PFSK-1 (cell line): ENCODE measurements around the gene GSG1L.

ENCODE experiments used
- FOXP2 ChIP-seq: optimal IDR thresholded peaks from 2 replicates; pipeline ENCODE3; 2011; ENCODE audit warnings: borderline replicate concordance, control low read depth, inconsistent platforms; ENCODE audit not compliant: insufficient read depth; ENCODE audit errors: extremely low read length, extremely low read depth
- POLR2AphosphoS5 ChIP-seq: IDR thresholded peaks from 2 replicates; pipeline ENCODE4 v1.6.1; 2012; ENCODE audit warnings: low read depth, mild to moderate bottlenecking, control low read depth, low read length, moderate library complexity
- SIN3A ChIP-seq: IDR thresholded peaks from 2 replicates; pipeline ENCODE4 v1.6.1; 2012; ENCODE audit warnings: mild to moderate bottlenecking, low read length, moderate library complexity, borderline replicate concordance; ENCODE audit not compliant: insufficient read depth
- TAF1 ChIP-seq: IDR thresholded peaks from 2 replicates; pipeline ENCODE4 v1.6.1; 2012; ENCODE audit warnings: low read length, control low read depth, borderline replicate concordance; ENCODE audit not compliant: insufficient read depth
- TF ChIP-seq, protein P1 (sequence below), 2 experiments: IDR thresholded peaks; 2 replicates each; pipeline versions ENCODE4 v1.6.1 to v1.8.0; 2011 to 2012; ENCODE audit warnings: low read depth in 2 of 2, low read length in 2 of 2, control low read depth in 1 of 2, inconsistent platforms in 1 of 2, mild to moderate bottlenecking in 1 of 2, moderate library complexity in 1 of 2; ENCODE audit not compliant: insufficient read depth in 1 of 2

The GSG1L gene

DNA sequence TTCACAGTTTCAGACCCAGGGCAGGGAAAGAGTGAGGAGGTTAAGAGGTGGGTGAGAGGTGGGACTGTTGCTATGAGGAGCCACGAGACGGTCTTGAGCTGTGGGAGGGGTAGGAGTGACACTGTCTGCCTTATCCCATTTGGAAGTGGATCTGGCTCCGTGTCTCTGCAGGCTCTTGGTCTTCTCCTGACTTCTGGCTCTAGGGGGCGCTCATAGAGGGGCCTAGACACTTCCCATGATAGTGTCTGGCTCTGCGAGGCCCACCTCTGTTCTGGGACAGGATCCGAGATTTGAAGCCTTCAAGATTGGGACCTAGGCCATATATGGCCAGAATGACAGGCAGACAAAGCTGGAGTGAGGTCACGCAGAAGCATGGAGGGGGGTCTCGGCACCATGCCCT, 204.5 kb downstream of the GSG1L start:
- TF ChIP-seq POLR2AphosphoS5 = no peak
- no peak for TF ChIP-seq TAF1
- no peak for TF ChIP-seq SIN3A
- no peak for TF ChIP-seq FOXP2
- TF ChIP-seq, protein P1, sequence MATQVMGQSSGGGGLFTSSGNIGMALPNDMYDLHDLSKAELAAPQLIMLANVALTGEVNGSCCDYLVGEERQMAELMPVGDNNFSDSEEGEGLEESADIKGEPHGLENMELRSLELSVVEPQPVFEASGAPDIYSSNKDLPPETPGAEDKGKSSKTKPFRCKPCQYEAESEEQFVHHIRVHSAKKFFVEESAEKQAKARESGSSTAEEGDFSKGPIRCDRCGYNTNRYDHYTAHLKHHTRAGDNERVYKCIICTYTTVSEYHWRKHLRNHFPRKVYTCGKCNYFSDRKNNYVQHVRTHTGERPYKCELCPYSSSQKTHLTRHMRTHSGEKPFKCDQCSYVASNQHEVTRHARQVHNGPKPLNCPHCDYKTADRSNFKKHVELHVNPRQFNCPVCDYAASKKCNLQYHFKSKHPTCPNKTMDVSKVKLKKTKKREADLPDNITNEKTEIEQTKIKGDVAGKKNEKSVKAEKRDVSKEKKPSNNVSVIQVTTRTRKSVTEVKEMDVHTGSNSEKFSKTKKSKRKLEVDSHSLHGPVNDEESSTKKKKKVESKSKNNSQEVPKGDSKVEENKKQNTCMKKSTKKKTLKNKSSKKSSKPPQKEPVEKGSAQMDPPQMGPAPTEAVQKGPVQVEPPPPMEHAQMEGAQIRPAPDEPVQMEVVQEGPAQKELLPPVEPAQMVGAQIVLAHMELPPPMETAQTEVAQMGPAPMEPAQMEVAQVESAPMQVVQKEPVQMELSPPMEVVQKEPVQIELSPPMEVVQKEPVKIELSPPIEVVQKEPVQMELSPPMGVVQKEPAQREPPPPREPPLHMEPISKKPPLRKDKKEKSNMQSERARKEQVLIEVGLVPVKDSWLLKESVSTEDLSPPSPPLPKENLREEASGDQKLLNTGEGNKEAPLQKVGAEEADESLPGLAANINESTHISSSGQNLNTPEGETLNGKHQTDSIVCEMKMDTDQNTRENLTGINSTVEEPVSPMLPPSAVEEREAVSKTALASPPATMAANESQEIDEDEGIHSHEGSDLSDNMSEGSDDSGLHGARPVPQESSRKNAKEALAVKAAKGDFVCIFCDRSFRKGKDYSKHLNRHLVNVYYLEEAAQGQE (IDR thresholded peaks at IDR 0.05; ENCODE audit: insufficient read depth in 1 of 2, low read depth in 2 of 2, low read length in 2 of 2) = no peak

DNA sequence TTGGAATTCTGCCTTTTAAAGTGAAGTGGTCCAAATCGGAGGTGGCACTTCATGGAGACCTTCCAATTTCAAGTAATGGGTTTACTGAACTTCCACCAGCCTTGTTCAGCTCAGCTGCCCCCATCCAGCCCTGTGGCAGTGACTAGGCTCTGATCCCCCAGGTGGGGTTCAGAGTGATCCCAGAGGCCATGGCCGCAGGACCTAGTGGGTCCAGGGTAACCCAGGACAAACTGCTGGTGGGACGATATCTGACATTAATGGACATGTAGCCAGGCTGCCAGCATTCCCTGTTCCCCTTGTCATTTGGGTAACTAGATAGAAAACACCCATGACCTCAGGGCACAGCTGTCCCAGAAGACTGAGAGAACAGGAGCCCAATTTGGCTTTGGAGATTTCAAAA, 209.9 kb downstream of the GSG1L start:
- no peak for TF ChIP-seq SIN3A
- no peak for TF ChIP-seq FOXP2
- TF ChIP-seq POLR2AphosphoS5 = no peak
- TF ChIP-seq, protein P1 (IDR thresholded peaks at IDR 0.05; ENCODE audit: insufficient read depth in 1 of 2, low read depth in 2 of 2, low read length in 2 of 2) = no peak
- TF ChIP-seq TAF1 = no peak

DNA sequence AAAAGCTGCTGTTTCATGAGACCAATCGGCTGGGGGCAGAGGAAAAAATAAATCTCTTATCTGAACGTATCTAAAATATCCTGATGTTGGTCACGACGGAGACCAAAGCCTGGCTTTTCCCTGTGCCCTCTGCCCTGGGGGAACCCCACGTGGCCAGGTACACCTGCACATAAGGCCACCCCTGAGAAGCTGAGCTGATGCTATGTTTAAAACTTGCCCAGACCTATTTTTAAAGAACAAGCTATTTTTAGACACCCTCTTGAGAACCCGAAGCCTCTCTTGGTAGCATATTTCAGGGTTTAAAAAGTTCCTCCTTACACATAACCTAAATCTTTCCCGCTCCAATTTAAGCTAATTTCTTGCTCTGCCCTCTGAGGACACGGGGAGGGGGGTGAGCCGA, 210.4 kb downstream of the GSG1L start:
- TF ChIP-seq TAF1 (no peak), SIN3A (no peak), FOXP2 (no peak), POLR2AphosphoS5 (no peak)
- TF ChIP-seq, protein P1 (IDR thresholded peaks at IDR 0.05; ENCODE audit: insufficient read depth in 1 of 2, low read depth in 2 of 2, low read length in 2 of 2) = no peak

DNA sequence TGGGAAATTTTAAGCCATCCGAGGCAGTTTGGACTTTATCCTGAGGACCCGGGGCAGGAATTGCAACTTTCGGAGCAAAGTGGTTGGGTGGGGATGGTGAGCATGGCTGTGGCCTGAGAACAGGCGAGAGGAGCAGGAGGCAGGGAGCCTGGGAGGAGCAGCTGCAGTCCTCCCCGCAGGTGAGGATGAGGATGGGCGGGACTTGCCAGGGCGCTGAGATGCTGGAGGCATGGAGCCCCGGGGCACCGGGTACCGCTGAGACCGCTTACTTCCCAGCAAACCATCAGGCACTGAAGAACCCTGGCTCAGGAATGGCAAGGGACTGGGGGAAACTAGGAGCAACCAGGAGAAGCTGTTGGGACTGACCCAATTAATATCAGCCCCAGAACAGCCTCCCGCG, 210.8 kb downstream of the GSG1L start:
- TF ChIP-seq SIN3A (no peak), TAF1 (no peak), POLR2AphosphoS5 (no peak), FOXP2 (no peak)
- TF ChIP-seq, protein P1 (IDR thresholded peaks at IDR 0.05; ENCODE audit: insufficient read depth in 1 of 2, low read depth in 2 of 2, low read length in 2 of 2) = no peak

DNA sequence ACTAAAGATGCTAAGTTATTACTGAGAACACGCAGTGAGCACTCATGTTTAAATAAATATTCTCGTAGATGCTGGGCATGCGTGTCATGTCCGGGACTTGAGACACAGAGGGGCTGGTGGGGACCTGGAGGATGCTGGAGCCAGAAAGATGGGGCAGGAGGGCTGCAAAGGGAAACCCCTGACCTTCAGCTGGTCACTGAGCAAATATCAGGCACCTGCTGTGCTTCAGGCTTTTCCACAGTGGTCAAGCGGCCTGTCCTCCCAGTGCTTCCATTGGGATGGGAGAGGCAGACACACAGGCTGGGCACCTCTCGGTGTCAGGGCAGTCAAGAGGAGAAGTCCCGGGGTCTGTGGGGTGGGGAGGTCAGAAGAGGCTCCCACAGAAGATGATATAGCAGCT, 211.4 kb downstream of the GSG1L start:
- TF ChIP-seq TAF1 = no peak

DNA sequence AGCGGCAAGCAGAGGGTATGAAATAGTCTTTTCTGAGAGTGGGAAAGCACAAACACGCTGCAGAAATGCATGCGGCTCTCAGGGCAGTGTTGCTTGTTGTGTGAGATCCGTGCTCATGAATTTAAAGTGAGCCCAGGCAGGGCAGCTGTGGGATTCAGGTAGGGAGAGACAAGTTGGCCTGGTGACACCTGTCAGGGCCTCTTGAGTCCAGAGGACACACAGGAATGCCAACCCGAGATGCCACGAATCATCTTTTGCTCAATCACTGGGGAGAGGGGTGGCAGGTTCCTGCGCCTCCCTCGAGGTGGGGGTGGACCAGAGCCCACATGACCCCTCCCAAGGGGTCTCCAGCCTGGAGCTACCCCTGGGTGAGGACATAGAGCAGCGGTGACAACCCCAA, 211.9 kb downstream of the GSG1L start:
- no peak for TF ChIP-seq SIN3A
- TF ChIP-seq POLR2AphosphoS5 = no peak
- no peak for TF ChIP-seq FOXP2
- TF ChIP-seq, protein P1 (IDR thresholded peaks at IDR 0.05; ENCODE audit: insufficient read depth in 1 of 2, low read depth in 2 of 2, low read length in 2 of 2) = no peak
- TF ChIP-seq TAF1 = no peak
